Neural cell (in vitro differentiated cells): ENCODE measurements around the gene CYP4F12.

Experiments
- RAD21 ChIP-seq: fragments of 450-650 bp; conservative IDR thresholded peaks from 2 replicates; pipeline ENCODE4 v1.6.1; 2014; ENCODE audit warnings: antibody characterized with exemption, mild to moderate bottlenecking, moderate library complexity
- TAF1 ChIP-seq: IDR thresholded peaks from 2 replicates; pipeline ENCODE4 v1.6.1; 2012; ENCODE audit warnings: low read depth
- TF ChIP-seq, protein P1 (sequence below): fragments of 450-650 bp; IDR thresholded peaks from 2 replicates; pipeline ENCODE4 v1.5.1; 2014; ENCODE audit warnings: antibody characterized with exemption, mild to moderate bottlenecking, moderate library complexity; ENCODE audit not compliant: poor library complexity, severe bottlenecking

DNA sequence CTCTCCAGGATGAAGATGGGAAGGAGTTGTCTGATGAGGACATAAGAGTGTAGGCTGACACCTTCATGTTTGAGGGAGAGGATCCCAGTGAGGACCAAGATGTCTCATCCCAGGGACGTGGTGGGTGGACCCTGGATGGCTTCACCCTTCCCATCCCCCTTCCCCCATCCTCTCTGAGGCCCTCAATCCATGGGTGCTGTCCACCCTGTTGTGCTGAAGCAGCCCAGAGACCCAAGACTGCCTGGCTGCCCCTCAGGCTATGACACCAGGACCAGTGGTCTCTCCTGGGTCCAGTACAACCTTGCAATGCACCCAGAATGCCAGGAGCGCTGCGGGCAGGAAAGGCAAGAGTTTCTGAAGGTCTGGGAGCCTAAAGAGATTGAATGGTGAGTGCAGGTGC, 3.4 kb upstream of the CYP4F12 start:
- TF ChIP-seq, protein P1, sequence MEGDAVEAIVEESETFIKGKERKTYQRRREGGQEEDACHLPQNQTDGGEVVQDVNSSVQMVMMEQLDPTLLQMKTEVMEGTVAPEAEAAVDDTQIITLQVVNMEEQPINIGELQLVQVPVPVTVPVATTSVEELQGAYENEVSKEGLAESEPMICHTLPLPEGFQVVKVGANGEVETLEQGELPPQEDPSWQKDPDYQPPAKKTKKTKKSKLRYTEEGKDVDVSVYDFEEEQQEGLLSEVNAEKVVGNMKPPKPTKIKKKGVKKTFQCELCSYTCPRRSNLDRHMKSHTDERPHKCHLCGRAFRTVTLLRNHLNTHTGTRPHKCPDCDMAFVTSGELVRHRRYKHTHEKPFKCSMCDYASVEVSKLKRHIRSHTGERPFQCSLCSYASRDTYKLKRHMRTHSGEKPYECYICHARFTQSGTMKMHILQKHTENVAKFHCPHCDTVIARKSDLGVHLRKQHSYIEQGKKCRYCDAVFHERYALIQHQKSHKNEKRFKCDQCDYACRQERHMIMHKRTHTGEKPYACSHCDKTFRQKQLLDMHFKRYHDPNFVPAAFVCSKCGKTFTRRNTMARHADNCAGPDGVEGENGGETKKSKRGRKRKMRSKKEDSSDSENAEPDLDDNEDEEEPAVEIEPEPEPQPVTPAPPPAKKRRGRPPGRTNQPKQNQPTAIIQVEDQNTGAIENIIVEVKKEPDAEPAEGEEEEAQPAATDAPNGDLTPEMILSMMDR: no peak
- TF ChIP-seq TAF1 (no peak), RAD21 (no peak)
